GM20000 (cell line): ENCODE data around the gene PWWP2A.
"Not testable (repeated sequence)": the region's sequence is repeated elsewhere in the genome, so short reads cannot be mapped to it uniquely, and the experiment has no call there.

Experiments
- DNase-seq: peaks from one replicate; pipeline ENCODE4 v3.0.0; 2012; ENCODE audit warnings: low spot score
- CTCF ChIP-seq: IDR thresholded peaks from 2 replicates; pipeline ENCODE4 v1.5.1; 2012; ENCODE audit warnings: mild to moderate bottlenecking, control low read depth; ENCODE audit errors: extremely low read depth, missing control alignments

PWWP2A gene

GRCh38 chr5:160151017-160151416, 31.8 kb upstream of the PWWP2A start:
- no peak for TF ChIP-seq CTCF
- no peak for DNase-seq

GRCh38 chr5:160150381-160150780, 31.1 kb upstream of the PWWP2A start:
- no peak for TF ChIP-seq CTCF
- no peak for DNase-seq

GRCh38 chr5:160144436-160144835, 25.2 kb upstream of the PWWP2A start:
- not testable (repeated sequence) for DNase-seq

- TF ChIP-seq CTCF: no peak
- DNase-seq: no peak
Measured at GRCh38 chr5:160134332-160134731, 15.1 kb upstream of the PWWP2A start.

GRCh38 chr5:160133918-160134304, 14.7 kb upstream of the PWWP2A start:
- DNase-seq: no peak
- TF ChIP-seq CTCF: no peak

GRCh38 chr5:160133071-160133917, 14.0 kb upstream of the PWWP2A start:
- TF ChIP-seq CTCF: no peak
- no peak for DNase-seq

GRCh38 chr5:160129841-160130240, 10.6 kb upstream of the PWWP2A start:
- TF ChIP-seq CTCF: no peak
- no peak for DNase-seq

- TF ChIP-seq CTCF: no peak
- no peak for DNase-seq
Measured at GRCh38 chr5:160128632-160129031, 9.4 kb upstream of the PWWP2A start.
